ENCODE measurements around the gene BABAM2. TPM values are rescaled to one million over a fixed set of nuclear protein-coding genes. Genes with fewer than 3 reads are reported as not detected.

BABAM2 gene
- total RNA-seq, 1 donor from 2014 or later, result 35.3 TPM

DNA sequence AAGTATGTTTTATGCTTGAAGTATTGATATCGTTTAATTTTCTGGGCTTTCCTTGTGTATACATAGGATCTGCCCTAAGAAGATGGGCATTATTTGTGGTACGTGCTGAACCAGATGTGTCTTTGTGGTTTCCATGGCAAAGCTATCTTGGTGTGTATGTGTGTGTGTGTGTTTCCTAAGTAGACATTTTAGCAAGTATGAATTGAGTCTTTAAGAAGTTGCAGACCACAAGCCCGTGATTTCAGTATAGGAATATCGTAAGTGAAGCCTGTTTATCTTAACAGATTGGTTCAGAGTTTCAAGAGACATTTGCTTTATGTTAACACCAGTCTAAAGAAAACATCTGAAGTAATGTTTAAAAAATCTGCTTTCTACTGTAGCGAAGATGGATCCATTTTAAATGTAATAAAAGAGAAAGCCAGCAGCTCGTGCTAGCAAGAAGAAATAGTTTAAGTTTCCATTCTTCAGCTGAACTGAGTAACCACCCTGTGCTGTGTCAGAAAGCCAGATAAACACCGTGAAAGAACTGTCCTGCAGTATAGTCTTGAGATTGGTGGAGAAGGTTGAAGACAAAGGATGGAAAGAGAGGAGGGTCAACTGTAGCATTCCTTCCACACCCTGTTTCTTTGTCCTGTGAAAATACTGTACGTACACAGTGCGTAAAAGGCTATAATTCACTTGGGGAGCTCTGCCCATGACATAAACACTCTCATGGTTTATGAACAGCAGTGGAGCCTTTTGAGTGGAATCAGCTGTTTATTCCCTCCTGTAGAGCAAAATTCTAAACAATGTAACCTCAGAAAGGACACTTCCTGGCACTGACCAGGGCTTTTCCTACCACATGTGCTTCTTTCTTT is 410.2 kb downstream of the BABAM2 start:
- Histone ChIP-seq H3K36me3 (ENCODE audit: control insufficient read depth, insufficient read depth, low read length) (peaks cover 2% of the 10 kb centered on the region), H3K4me3 (ENCODE audit: low read depth, low read length) (no peak overlapping the region), H3K27me3 (ENCODE audit: control insufficient read depth, insufficient read depth, low read length) (no peaks in the 10 kb centered on the region)
- DNase-seq (ENCODE audit: low read depth), result no peak
- TF ChIP-seq, protein P1, sequence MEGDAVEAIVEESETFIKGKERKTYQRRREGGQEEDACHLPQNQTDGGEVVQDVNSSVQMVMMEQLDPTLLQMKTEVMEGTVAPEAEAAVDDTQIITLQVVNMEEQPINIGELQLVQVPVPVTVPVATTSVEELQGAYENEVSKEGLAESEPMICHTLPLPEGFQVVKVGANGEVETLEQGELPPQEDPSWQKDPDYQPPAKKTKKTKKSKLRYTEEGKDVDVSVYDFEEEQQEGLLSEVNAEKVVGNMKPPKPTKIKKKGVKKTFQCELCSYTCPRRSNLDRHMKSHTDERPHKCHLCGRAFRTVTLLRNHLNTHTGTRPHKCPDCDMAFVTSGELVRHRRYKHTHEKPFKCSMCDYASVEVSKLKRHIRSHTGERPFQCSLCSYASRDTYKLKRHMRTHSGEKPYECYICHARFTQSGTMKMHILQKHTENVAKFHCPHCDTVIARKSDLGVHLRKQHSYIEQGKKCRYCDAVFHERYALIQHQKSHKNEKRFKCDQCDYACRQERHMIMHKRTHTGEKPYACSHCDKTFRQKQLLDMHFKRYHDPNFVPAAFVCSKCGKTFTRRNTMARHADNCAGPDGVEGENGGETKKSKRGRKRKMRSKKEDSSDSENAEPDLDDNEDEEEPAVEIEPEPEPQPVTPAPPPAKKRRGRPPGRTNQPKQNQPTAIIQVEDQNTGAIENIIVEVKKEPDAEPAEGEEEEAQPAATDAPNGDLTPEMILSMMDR (IDR thresholded peaks at IDR 0.05; ENCODE audit: insufficient read depth, low read length, poor library complexity, severe bottlenecking), result no peak

DNA sequence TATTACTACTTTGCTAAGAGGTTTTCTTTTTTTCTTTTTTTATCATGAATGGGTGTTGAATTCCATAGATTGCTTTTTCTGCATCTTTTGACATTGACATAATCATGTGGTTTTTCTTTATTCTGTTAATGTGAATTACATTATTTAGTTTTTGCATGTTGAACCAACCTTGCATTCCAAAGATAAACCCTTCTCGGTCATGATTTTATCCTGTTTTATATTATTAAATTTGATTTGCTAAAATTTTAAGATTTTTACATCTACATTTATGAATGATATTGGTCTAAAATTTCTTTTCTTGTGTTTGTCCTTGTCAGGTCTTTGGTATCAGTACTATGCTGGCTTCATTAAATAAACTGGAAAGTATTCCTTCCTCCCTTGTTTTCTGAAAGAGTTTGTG is 414.7 kb downstream of the BABAM2 start:
- TF ChIP-seq, protein P1 (IDR thresholded peaks at IDR 0.05; ENCODE audit: insufficient read depth, low read length, poor library complexity, severe bottlenecking), result no peak
- Histone ChIP-seq H3K36me3 (ENCODE audit: control insufficient read depth, insufficient read depth, low read length) (peaks cover 2% of the 10 kb centered on the region), H3K4me3 (ENCODE audit: low read depth, low read length) (no peak overlapping the region), H3K27me3 (ENCODE audit: control insufficient read depth, insufficient read depth, low read length) (no peaks in the 10 kb centered on the region)
- DNase-seq (ENCODE audit: low read depth), result no peak

DNA sequence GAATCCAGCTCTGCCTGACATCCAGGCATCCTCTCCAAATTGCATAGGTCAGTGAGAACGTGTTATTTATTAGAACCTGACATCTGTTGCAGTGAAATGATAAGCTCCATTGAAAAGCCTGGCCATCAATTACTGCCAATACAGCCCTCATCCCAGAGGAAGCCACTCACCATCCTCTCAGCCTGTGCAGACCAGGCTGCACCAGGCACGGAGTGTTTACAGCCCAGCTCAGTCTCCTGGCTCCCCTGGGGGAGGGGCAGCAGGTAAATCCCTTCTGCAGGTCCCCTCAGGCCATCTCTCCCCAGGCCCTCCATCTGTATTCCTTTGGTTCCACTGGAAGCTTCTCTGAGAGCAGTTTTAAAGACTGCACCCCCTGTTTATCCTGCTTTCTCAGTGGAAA is 419.6 kb downstream of the BABAM2 start:
- TF ChIP-seq, protein P1 (IDR thresholded peaks at IDR 0.05; ENCODE audit: insufficient read depth, low read length, poor library complexity, severe bottlenecking), result no peak
- Histone ChIP-seq H3K4me3 (ENCODE audit: low read depth, low read length) (no peak overlapping the region), H3K27me3 (ENCODE audit: control insufficient read depth, insufficient read depth, low read length) (no peaks in the 10 kb centered on the region), H3K36me3 (ENCODE audit: control insufficient read depth, insufficient read depth, low read length) (no peaks in the 10 kb centered on the region)
- DNase-seq (ENCODE audit: low read depth), result no peak

GRCh38 chr2:28311660-28312249 is 421.2 kb downstream of the BABAM2 start:
- DNase-seq (ENCODE audit: low read depth), result no peak
- no peaks in the 10 kb centered on the region for H3K27me3 ChIP-seq (ENCODE audit: control insufficient read depth, insufficient read depth, low read length)
- no peaks in the 10 kb centered on the region for H3K36me3 ChIP-seq (ENCODE audit: control insufficient read depth, insufficient read depth, low read length)
- H3K4me3 ChIP-seq (ENCODE audit: low read depth, low read length), result no peak overlapping the region
- TF ChIP-seq, protein P1 (IDR thresholded peaks at IDR 0.05; ENCODE audit: insufficient read depth, low read length, poor library complexity, severe bottlenecking), result no peak

DNA sequence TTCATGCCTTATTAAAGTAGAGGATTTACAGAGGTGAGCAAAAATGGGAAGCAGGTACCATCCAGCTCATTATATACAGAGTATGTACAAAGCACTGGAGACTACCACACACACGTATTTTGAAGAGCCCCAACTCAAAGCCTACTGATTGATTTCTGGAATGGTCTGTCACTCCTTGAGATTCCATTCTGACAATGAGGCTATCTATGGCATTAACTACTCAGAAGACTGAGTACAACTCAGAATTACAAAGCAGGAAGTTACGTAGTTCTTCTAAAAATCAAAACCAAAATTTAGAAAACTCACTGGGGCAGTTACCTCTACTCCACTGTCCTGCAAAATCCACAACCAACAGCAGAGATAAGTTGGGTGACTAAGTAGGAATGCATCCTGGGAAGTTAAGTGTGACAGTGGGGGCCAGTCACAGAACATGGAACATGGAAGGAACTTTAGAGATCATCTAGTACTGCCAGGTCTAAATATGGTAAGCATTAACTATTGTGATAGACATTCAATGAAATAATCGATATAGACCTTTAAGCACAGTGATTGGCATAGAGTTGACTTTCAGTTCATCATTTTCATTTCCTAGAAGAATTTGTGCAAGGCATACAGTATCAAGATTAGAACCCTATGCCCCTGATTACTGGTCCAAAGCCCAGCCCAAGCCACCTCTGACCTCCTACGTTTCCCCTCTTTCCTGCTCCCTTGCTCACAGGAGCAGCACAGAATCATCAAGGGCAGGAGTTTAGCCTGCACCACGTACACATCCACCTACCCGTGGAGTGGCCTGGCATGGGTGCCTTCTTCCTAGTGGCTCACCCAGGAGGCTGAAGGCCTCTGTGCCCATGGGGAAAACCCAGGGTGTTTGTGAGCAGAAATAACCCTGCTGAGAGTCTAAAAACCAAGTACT is 422.0 kb downstream of the BABAM2 start:
- TF ChIP-seq, protein P1 (IDR thresholded peaks at IDR 0.05; ENCODE audit: insufficient read depth, low read length, poor library complexity, severe bottlenecking), result no peak

More for the DNA sequence above, 422.0 kb downstream of the BABAM2 start:
- no peak for DNase-seq (ENCODE audit: low read depth)
- no peaks in the 10 kb centered on the region for H3K36me3 ChIP-seq (ENCODE audit: control insufficient read depth, insufficient read depth, low read length)
- no peaks in the 10 kb centered on the region for H3K27me3 ChIP-seq (ENCODE audit: control insufficient read depth, insufficient read depth, low read length)
- no peak overlapping the region for H3K4me3 ChIP-seq (ENCODE audit: low read depth, low read length)
